ENCODE measurements around the gene DDX20. TPM values are rescaled to one million over a fixed set of nuclear protein-coding genes. Genes with fewer than 3 reads are reported as not detected.

DDX20 gene
- total RNA-seq, 1 donor from 2014 or later, result 18.6 TPM

- Mint-ChIP-seq H3K4me1 (ENCODE audit: low read depth) (peaks cover 14% of the 10 kb centered on the region), H3K27ac (peak overlapping the region; percentile 50), H3K36me3 (ENCODE audit: insufficient read depth) (no peaks in the 10 kb centered on the region), H3K27me3 (peaks cover 11% of the 10 kb centered on the region), H3K9me3 (ENCODE audit: low read depth) (no peaks in the 10 kb centered on the region), H3K4me3 (ENCODE audit: low read depth) (no peak overlapping the region)
- TF ChIP-seq, protein P1, sequence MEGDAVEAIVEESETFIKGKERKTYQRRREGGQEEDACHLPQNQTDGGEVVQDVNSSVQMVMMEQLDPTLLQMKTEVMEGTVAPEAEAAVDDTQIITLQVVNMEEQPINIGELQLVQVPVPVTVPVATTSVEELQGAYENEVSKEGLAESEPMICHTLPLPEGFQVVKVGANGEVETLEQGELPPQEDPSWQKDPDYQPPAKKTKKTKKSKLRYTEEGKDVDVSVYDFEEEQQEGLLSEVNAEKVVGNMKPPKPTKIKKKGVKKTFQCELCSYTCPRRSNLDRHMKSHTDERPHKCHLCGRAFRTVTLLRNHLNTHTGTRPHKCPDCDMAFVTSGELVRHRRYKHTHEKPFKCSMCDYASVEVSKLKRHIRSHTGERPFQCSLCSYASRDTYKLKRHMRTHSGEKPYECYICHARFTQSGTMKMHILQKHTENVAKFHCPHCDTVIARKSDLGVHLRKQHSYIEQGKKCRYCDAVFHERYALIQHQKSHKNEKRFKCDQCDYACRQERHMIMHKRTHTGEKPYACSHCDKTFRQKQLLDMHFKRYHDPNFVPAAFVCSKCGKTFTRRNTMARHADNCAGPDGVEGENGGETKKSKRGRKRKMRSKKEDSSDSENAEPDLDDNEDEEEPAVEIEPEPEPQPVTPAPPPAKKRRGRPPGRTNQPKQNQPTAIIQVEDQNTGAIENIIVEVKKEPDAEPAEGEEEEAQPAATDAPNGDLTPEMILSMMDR (IDR thresholded peaks at IDR 0.05; ENCODE audit: unreplicated experiment), result no peak
- DNase-seq (ENCODE audit: low spot score, unreplicated experiment), result no peak
Measured at GRCh38 chr1:111733183-111733991, 22.3 kb upstream of the DDX20 start.

DNA sequence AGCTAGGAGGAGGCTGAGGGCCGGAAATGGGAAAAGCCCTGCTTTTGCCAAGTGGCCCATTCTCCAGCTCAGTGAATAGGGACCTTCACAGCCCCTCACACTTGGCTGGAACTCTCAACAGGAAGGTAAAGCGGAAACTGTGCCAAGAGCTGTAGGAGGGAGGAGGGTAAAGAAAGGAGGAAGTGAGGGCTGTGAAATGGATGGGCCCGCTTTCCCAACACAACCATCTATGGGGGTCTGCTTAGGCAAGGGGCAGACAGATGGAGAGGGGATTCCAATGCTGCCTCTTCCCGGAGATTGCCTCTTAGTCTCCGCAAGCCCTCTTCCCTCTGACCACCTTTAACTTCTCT is 21.7 kb upstream of the DDX20 start:
- H3K27me3 Mint-ChIP-seq, result peaks cover 15% of the 10 kb centered on the region
- no peaks in the 10 kb centered on the region for H3K9me3 Mint-ChIP-seq (ENCODE audit: low read depth)
- TF ChIP-seq, protein P1 (IDR thresholded peaks at IDR 0.05; ENCODE audit: unreplicated experiment), result no peak
- H3K36me3 Mint-ChIP-seq (ENCODE audit: insufficient read depth), result no peaks in the 10 kb centered on the region
- DNase-seq (ENCODE audit: low spot score, unreplicated experiment), result no peak
- peak overlapping the region; percentile 50 for H3K27ac Mint-ChIP-seq
- H3K4me1 Mint-ChIP-seq (ENCODE audit: low read depth), result peaks cover 15% of the 10 kb centered on the region
- no peak overlapping the region for H3K4me3 Mint-ChIP-seq (ENCODE audit: low read depth)

GRCh38 chr1:111734426-111734825 is 21.3 kb upstream of the DDX20 start:
- Mint-ChIP-seq H3K27ac (no peak overlapping the region), H3K36me3 (ENCODE audit: insufficient read depth) (no peaks in the 10 kb centered on the region), H3K9me3 (ENCODE audit: low read depth) (no peaks in the 10 kb centered on the region), H3K27me3 (peaks cover 15% of the 10 kb centered on the region), H3K4me3 (ENCODE audit: low read depth) (no peak overlapping the region), H3K4me1 (ENCODE audit: low read depth) (peaks cover 15% of the 10 kb centered on the region)
- no peak for DNase-seq (ENCODE audit: low spot score, unreplicated experiment)
- TF ChIP-seq, protein P1 (IDR thresholded peaks at IDR 0.05; ENCODE audit: unreplicated experiment), result no peak

DNA sequence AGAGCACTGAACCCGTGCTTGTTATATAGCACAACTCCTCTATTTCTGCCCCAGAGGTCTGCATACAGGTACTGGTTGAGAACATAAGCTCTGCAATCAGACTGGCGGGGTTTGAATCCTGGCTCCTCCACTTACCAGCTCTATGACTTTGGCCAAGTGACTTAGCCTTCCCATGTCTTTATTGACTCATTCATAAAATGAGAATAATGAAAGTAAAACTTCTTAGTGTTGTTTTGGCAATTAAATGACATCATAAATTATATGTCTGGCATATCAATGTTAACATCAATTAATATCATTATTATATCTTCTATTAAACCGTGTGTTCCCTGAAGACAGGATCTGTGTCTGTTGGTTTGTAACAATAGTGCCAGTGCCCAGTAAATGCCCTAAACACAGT is 20.8 kb upstream of the DDX20 start:
- H3K27ac Mint-ChIP-seq, result no peak overlapping the region
- H3K4me1 Mint-ChIP-seq (ENCODE audit: low read depth), result peaks cover 15% of the 10 kb centered on the region
- no peak for DNase-seq (ENCODE audit: low spot score, unreplicated experiment)
- H3K27me3 Mint-ChIP-seq, result peaks cover 17% of the 10 kb centered on the region
- H3K4me3 Mint-ChIP-seq (ENCODE audit: low read depth), result no peak overlapping the region
- TF ChIP-seq, protein P1 (IDR thresholded peaks at IDR 0.05; ENCODE audit: unreplicated experiment), result no peak
- no peaks in the 10 kb centered on the region for H3K36me3 Mint-ChIP-seq (ENCODE audit: insufficient read depth)
- H3K9me3 Mint-ChIP-seq (ENCODE audit: low read depth), result no peaks in the 10 kb centered on the region

GRCh38 chr1:111735321-111735720 is 20.4 kb upstream of the DDX20 start:
- TF ChIP-seq, protein P1 (IDR thresholded peaks at IDR 0.05; ENCODE audit: unreplicated experiment), result no peak
- Mint-ChIP-seq H3K4me3 (ENCODE audit: low read depth) (no peak overlapping the region), H3K27ac (no peak overlapping the region), H3K36me3 (ENCODE audit: insufficient read depth) (no peaks in the 10 kb centered on the region), H3K27me3 (peaks cover 16% of the 10 kb centered on the region), H3K9me3 (ENCODE audit: low read depth) (no peaks in the 10 kb centered on the region), H3K4me1 (ENCODE audit: low read depth) (peaks cover 13% of the 10 kb centered on the region)
- DNase-seq (ENCODE audit: low spot score, unreplicated experiment), result no peak

Measured in progenitor cell of endocrine pancreas (in vitro differentiated cells).